ENCODE results near the gene TTC28. TPM values are rescaled to one million over a fixed set of nuclear protein-coding genes. Genes with fewer than 3 reads are reported as not detected.

Gene TTC28
- total RNA-seq, 1 donor from 2014 or later, result 13.5 TPM

- TF ChIP-seq, protein P1, sequence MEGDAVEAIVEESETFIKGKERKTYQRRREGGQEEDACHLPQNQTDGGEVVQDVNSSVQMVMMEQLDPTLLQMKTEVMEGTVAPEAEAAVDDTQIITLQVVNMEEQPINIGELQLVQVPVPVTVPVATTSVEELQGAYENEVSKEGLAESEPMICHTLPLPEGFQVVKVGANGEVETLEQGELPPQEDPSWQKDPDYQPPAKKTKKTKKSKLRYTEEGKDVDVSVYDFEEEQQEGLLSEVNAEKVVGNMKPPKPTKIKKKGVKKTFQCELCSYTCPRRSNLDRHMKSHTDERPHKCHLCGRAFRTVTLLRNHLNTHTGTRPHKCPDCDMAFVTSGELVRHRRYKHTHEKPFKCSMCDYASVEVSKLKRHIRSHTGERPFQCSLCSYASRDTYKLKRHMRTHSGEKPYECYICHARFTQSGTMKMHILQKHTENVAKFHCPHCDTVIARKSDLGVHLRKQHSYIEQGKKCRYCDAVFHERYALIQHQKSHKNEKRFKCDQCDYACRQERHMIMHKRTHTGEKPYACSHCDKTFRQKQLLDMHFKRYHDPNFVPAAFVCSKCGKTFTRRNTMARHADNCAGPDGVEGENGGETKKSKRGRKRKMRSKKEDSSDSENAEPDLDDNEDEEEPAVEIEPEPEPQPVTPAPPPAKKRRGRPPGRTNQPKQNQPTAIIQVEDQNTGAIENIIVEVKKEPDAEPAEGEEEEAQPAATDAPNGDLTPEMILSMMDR (IDR thresholded peaks at IDR 0.05; ENCODE audit: insufficient read depth, low read length, poor library complexity, severe bottlenecking), result no peak
- Histone ChIP-seq H3K27me3 (ENCODE audit: control insufficient read depth, insufficient read depth, low read length) (no peaks in the 10 kb centered on the region), H3K4me3 (ENCODE audit: low read depth, low read length) (no peak overlapping the region), H3K36me3 (ENCODE audit: control insufficient read depth, insufficient read depth, low read length) (no peaks in the 10 kb centered on the region)
- no peak for DNase-seq (ENCODE audit: low read depth)
Measured at GRCh38 chr22:28054819-28055208, 624.8 kb downstream of the TTC28 start.

DNA sequence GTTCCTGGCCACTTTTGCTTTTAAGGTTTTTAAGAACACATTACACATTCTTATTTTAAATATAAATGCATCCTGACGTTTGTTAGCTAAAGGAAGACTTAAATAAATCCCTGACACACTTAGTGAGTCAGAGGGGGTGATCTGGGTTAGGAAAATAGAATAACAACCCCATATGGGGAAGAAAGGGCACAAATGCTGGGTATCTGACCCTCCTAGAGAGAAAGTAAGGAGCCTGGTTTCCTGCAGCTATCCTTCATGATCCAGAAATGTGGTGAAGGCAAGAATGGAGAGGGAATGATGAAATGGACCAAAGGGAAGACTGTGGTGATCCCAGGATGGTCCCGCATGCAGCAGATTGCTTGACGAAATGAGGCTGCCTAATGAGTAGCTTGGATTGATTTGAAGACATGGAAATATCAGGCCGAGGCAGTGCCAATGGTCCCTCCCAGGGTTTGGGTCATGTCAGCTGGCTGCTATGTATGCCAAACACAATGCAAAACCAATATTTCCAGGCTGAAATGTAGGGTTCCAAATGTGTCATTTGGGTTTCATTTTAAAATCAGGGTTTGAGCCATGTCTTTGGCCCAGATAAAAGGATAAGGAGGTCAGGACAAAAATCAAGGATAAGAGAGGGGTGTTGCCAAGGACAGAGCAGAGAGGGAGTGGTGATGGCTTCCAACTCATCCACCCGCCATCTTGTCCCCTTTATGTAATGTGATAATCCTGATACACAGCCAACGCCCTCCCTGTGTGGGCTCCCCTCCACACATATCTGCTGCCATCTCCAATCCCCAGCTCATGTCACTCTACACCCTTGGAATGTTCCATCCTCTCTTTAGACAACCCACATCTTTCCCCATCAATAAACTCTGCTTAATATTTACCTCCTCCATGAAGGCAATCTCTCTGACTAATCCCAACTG is 625.5 kb downstream of the TTC28 start:
- Histone ChIP-seq H3K4me3 (ENCODE audit: low read depth, low read length) (no peak overlapping the region), H3K36me3 (ENCODE audit: control insufficient read depth, insufficient read depth, low read length) (no peaks in the 10 kb centered on the region), H3K27me3 (ENCODE audit: control insufficient read depth, insufficient read depth, low read length) (no peaks in the 10 kb centered on the region)
- TF ChIP-seq, protein P1 (IDR thresholded peaks at IDR 0.05; ENCODE audit: insufficient read depth, low read length, poor library complexity, severe bottlenecking), result no peak
- no peak for DNase-seq (ENCODE audit: low read depth)

GRCh38 chr22:28052825-28053269 is 626.8 kb downstream of the TTC28 start:
- Histone ChIP-seq H3K4me3 (ENCODE audit: low read depth, low read length) (no peak overlapping the region), H3K36me3 (ENCODE audit: control insufficient read depth, insufficient read depth, low read length) (no peaks in the 10 kb centered on the region), H3K27me3 (ENCODE audit: control insufficient read depth, insufficient read depth, low read length) (no peaks in the 10 kb centered on the region)
- no peak for DNase-seq (ENCODE audit: low read depth)
- TF ChIP-seq, protein P1 (IDR thresholded peaks at IDR 0.05; ENCODE audit: insufficient read depth, low read length, poor library complexity, severe bottlenecking), result no peak

- Histone ChIP-seq H3K27me3 (ENCODE audit: control insufficient read depth, insufficient read depth, low read length) (no peaks in the 10 kb centered on the region), H3K36me3 (ENCODE audit: control insufficient read depth, insufficient read depth, low read length) (no peaks in the 10 kb centered on the region), H3K4me3 (ENCODE audit: low read depth, low read length) (no peak overlapping the region)
- TF ChIP-seq, protein P1 (IDR thresholded peaks at IDR 0.05; ENCODE audit: insufficient read depth, low read length, poor library complexity, severe bottlenecking), result peak; percentile 93
- DNase-seq (ENCODE audit: low read depth), result no peak
Measured at GRCh38 chr22:28051787-28052356, 627.8 kb downstream of the TTC28 start.

GRCh38 chr22:28051091-28051786 is 628.4 kb downstream of the TTC28 start:
- no peak for DNase-seq (ENCODE audit: low read depth)
- TF ChIP-seq, protein P1 (IDR thresholded peaks at IDR 0.05; ENCODE audit: insufficient read depth, low read length, poor library complexity, severe bottlenecking), result no peak
- Histone ChIP-seq H3K27me3 (ENCODE audit: control insufficient read depth, insufficient read depth, low read length) (no peaks in the 10 kb centered on the region), H3K4me3 (ENCODE audit: low read depth, low read length) (no peak overlapping the region), H3K36me3 (ENCODE audit: control insufficient read depth, insufficient read depth, low read length) (no peaks in the 10 kb centered on the region)
